WTC11 (cell line): ENCODE data around the gene ATP8B3.

ENCODE experiments used
- ARID4B ChIP-seq: sonication (generic); formaldehyde crosslinking; IDR thresholded peaks from 2 replicates; pipeline ENCODE4 v1.8.0; 2023; ENCODE audit warnings: missing genetic modification reagents, mild to moderate bottlenecking, borderline replicate concordance
- CTCF ChIP-seq: fragments of 200-600 bp; IDR thresholded peaks from 2 replicates; pipeline ENCODE4 v1.8.0; 2022; ENCODE audit warnings: antibody characterized with exemption
- FOXK1 ChIP-seq: sonication (generic); formaldehyde crosslinking; IDR thresholded peaks from 2 replicates; pipeline ENCODE4 v1.8.0; 2022; ENCODE audit warnings: mild to moderate bottlenecking, moderate library complexity, missing genetic modification reagents
- NR3C1 ChIP-seq: sonication (generic); formaldehyde crosslinking; conservative IDR thresholded peaks from 2 replicates; pipeline ENCODE4 v1.8.1; 2023; ENCODE audit warnings: low read depth, mild to moderate bottlenecking, missing genetic modification reagents
- SMAD3 ChIP-seq: sonication (generic); formaldehyde crosslinking; IDR thresholded peaks from 2 replicates; pipeline ENCODE4 v1.8.0; 2022; ENCODE audit warnings: missing genetic modification reagents, mild to moderate bottlenecking, borderline replicate concordance
- ZNF232 ChIP-seq: sonication (generic); formaldehyde crosslinking; IDR thresholded peaks from 2 replicates; pipeline ENCODE4 v1.8.0; 2022; ENCODE audit warnings: mild to moderate bottlenecking, missing genetic modification reagents
- TF ChIP-seq, protein P1 (sequence below): sonication (generic); formaldehyde crosslinking; IDR thresholded peaks from 2 replicates; pipeline ENCODE4 v1.8.1; 2023; ENCODE audit warnings: mild to moderate bottlenecking, moderate library complexity, missing genetic modification reagents
- TF ChIP-seq, protein P2 (sequence below): sonication (generic); formaldehyde crosslinking; IDR thresholded peaks from 2 replicates; pipeline ENCODE4 v1.8.0; 2022; ENCODE audit warnings: missing genetic modification reagents

DNA sequence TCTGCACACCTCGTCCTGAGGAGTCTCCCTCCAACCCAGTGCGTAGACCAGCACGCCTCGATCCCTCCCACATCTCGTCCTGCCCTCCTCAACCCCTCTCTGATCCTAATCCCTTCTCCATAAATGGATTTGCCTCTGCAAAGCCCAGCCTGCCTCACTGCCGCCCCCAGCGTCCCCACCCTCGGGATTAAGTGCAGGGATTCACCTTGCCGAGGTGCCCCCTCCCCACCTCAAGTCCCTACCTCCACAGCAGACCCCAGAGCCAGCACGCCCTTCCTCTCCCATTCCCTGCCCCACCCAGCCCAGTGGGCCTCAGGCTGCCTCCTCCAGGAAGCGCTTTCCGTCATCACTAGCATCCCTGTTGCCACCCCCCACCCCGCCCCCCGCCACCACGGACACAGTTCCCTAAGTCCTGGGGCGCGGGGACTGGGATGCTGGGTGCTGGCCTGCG lies 47.3 kb upstream of the ATP8B3 start:
- no peak for TF ChIP-seq CTCF
- TF ChIP-seq, protein P1, sequence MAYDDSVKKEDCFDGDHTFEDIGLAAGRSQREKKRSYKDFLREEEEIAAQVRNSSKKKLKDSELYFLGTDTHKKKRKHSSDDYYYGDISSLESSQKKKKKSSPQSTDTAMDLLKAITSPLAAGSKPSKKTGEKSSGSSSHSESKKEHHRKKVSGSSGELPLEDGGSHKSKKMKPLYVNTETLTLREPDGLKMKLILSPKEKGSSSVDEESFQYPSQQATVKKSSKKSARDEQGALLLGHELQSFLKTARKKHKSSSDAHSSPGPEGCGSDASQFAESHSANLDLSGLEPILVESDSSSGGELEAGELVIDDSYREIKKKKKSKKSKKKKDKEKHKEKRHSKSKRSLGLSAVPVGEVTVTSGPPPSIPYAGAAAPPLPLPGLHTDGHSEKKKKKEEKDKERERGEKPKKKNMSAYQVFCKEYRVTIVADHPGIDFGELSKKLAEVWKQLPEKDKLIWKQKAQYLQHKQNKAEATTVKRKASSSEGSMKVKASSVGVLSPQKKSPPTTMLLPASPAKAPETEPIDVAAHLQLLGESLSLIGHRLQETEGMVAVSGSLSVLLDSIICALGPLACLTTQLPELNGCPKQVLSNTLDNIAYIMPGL (CRISPR knock-in tag): no peak
- TF ChIP-seq ZNF232 (CRISPR knock-in tag): no peak
- no peak for TF ChIP-seq ARID4B (CRISPR knock-in tag)
- no peak for TF ChIP-seq SMAD3 (CRISPR knock-in tag)
- TF ChIP-seq, protein P2, sequence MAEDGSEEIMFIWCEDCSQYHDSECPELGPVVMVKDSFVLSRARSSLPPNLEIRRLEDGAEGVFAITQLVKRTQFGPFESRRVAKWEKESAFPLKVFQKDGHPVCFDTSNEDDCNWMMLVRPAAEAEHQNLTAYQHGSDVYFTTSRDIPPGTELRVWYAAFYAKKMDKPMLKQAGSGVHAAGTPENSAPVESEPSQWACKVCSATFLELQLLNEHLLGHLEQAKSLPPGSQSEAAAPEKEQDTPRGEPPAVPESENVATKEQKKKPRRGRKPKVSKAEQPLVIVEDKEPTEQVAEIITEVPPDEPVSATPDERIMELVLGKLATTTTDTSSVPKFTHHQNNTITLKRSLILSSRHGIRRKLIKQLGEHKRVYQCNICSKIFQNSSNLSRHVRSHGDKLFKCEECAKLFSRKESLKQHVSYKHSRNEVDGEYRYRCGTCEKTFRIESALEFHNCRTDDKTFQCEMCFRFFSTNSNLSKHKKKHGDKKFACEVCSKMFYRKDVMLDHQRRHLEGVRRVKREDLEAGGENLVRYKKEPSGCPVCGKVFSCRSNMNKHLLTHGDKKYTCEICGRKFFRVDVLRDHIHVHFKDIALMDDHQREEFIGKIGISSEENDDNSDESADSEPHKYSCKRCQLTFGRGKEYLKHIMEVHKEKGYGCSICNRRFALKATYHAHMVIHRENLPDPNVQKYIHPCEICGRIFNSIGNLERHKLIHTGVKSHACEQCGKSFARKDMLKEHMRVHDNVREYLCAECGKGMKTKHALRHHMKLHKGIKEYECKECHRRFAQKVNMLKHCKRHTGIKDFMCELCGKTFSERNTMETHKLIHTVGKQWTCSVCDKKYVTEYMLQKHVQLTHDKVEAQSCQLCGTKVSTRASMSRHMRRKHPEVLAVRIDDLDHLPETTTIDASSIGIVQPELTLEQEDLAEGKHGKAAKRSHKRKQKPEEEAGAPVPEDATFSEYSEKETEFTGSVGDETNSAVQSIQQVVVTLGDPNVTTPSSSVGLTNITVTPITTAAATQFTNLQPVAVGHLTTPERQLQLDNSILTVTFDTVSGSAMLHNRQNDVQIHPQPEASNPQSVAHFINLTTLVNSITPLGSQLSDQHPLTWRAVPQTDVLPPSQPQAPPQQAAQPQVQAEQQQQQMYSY: no peak
- no peak for TF ChIP-seq NR3C1 (CRISPR knock-in tag)
- no peak for TF ChIP-seq FOXK1 (CRISPR knock-in tag)
